SK-N-SH (cell line): ENCODE results near the gene LPP. TPM values are rescaled to one million over a fixed set of nuclear protein-coding genes. Genes with fewer than 3 reads are reported as not detected.

Experiments
- CHD2 ChIP-seq: fragments of 150-350 bp; IDR thresholded peaks from 2 replicates; pipeline ENCODE4 v1.6.1; 2018; ENCODE audit warnings: low read length; ENCODE audit not compliant: partially characterized antibody
- CTCF ChIP-seq: fragments of 200-600 bp; sonication (generic); IDR thresholded peaks from 2 replicates; pipeline ENCODE4 v1.6.1; 2017; ENCODE audit warnings: antibody characterized with exemption, mild to moderate bottlenecking, moderate library complexity
- FOSL2 ChIP-seq: IDR thresholded peaks from 2 replicates; pipeline ENCODE4 v1.4.0; 2012; ENCODE audit warnings: low read depth, mild to moderate bottlenecking, moderate library complexity, borderline replicate concordance
- FOXM1 ChIP-seq: IDR thresholded peaks from 2 replicates; pipeline ENCODE4 v1.4.0; 2012; ENCODE audit warnings: low read depth, mild to moderate bottlenecking
- GATA2 ChIP-seq: sonication (generic); formaldehyde crosslinking; IDR thresholded peaks from 2 replicates; pipeline ENCODE4 v1.5.0; 2020; ENCODE audit warnings: mild to moderate bottlenecking, missing genetic modification reagents
- IRF3 ChIP-seq: fragments of 150-350 bp; IDR thresholded peaks from 2 replicates; pipeline ENCODE4 v1.6.1; 2016; ENCODE audit warnings: mild to moderate bottlenecking, low read depth, low read length
- JUND ChIP-seq: IDR thresholded peaks from 2 replicates; pipeline ENCODE4 v1.4.0; 2012
- MAX ChIP-seq: IDR thresholded peaks from 2 replicates; pipeline ENCODE4 v1.4.0; 2012; ENCODE audit warnings: low read depth
- NFIC ChIP-seq: IDR thresholded peaks from 2 replicates; pipeline ENCODE4 v1.4.0; 2012; ENCODE audit warnings: borderline replicate concordance
- PBX3 ChIP-seq: IDR thresholded peaks from 2 replicates; pipeline ENCODE4; 2012
- POLR2AphosphoS5 ChIP-seq: IDR thresholded peaks from 2 replicates; pipeline ENCODE4 v1.6.1; 2012; ENCODE audit warnings: low read depth, low read length
- RAD21 ChIP-seq: IDR thresholded peaks from 2 replicates; pipeline ENCODE4 v1.6.1; 2012; ENCODE audit warnings: mild to moderate bottlenecking, low read length
- REST ChIP-seq: IDR thresholded peaks from 2 replicates; pipeline ENCODE4 v1.6.1; 2012; ENCODE audit warnings: mild to moderate bottlenecking, low read depth, low read length, moderate library complexity
- SIN3A ChIP-seq: IDR thresholded peaks from 2 replicates; pipeline ENCODE4 v1.6.1; 2012; ENCODE audit warnings: low read depth, mild to moderate bottlenecking, low read length, moderate library complexity, borderline replicate concordance
- TAF1 ChIP-seq: IDR thresholded peaks from 2 replicates; pipeline ENCODE4 v1.6.1; 2012; ENCODE audit warnings: low read depth, mild to moderate bottlenecking, low read length, moderate library complexity, borderline replicate concordance
- TCF12 ChIP-seq: IDR thresholded peaks from 2 replicates; pipeline ENCODE4 v1.4.0; 2012
- TEAD4 ChIP-seq: IDR thresholded peaks from 2 replicates; pipeline ENCODE4 v1.4.0; 2012; ENCODE audit warnings: mild to moderate bottlenecking, borderline replicate concordance; ENCODE audit not compliant: insufficient read depth
- USF1 ChIP-seq: IDR thresholded peaks from 2 replicates; pipeline ENCODE4 v1.4.0; 2012; ENCODE audit warnings: low read depth, borderline replicate concordance
- polyA plus RNA-seq, 3 experiments: library from polyadenylated mRNA; depleted of rRNA; stranded (reverse); fragments of >200 nt; gene quantifications; 2 replicates each; pipeline ENCODE4 v1.2.3, GENCODE V29; 2012

Gene LPP
- polyA plus RNA-seq, 1 of the 3 experiments (the other 2 are of a cell fraction): 6.6 TPM

GRCh38 chr3:188320757-188321156 lies 166.8 kb downstream of the LPP start (continued):
- TF ChIP-seq USF1: no peak
- peak; percentile 78 for TF ChIP-seq FOSL2
- peak; percentile 48 for TF ChIP-seq CTCF
- TF ChIP-seq REST: no peak
- no peak for TF ChIP-seq GATA2 (CRISPR knock-in tag)
- TF ChIP-seq IRF3: no peak
- TF ChIP-seq POLR2AphosphoS5: 0 out of 2 replicates have a peak, but pooled peaks have one; percentile 13
- peak; percentile 45 for TF ChIP-seq PBX3
- no peak for TF ChIP-seq NFIC
- no peak for TF ChIP-seq SIN3A
- TF ChIP-seq TCF12: 0 out of 2 replicates have a peak, but pooled peaks have one; percentile 19
- no peak for TF ChIP-seq CHD2
- no peak for TF ChIP-seq RAD21
- no peak for TF ChIP-seq FOXM1
- peak; percentile 36 for TF ChIP-seq JUND
- no peak for TF ChIP-seq TAF1
- TF ChIP-seq TEAD4: no peak
- TF ChIP-seq MAX: no peak
